Stimulated activated CD8-positive, alpha-beta memory T cell treated with anti-CD3 and anti-CD28 coated beads, Interleukin-2, amount 100 ng/mL, for 1 hour (primary cell): Measurements from ENCODE around the gene MARVELD2.
"Not testable (repeated sequence)": the region's sequence is repeated elsewhere in the genome, so short reads cannot be mapped to it uniquely, and the experiment has no call there.

Experiments used
- DNase-seq, 2 donors: peaks; one replicate each; pipeline ENCODE4 v3.0.0-alpha.2; 2020; ENCODE audit warnings: low read depth in 2 of 2

MARVELD2 gene

GRCh38 chr5:69414885-69415583, at the start of gene MARVELD2:
Gene MARVELD2, plus strand, starts transcription at chr5:69415116. Its CDS starts 4,270 bp downstream, at chr5:69419386.
- peak in 1 of 2 donors; percentile 9 for DNase-seq

- no peak for DNase-seq
Observed at GRCh38 chr5:69367697-69368279, 47.1 kb upstream of the MARVELD2 start.

GRCh38 chr5:69368458-69369339, 46.2 kb upstream of the MARVELD2 start:
- no peak for DNase-seq

- peak; percentile 74 to 84 for DNase-seq
Observed at GRCh38 chr5:69369340-69370121, 45.4 kb upstream of the MARVELD2 start, which contains the start of the genes AK6, RAD17 and TAF9. Gene AK6, minus strand, starts transcription at chr5:69369520. Its CDS starts 30 bp downstream, at chr5:69369490. Gene RAD17, plus strand, starts transcription at chr5:69369818. Its CDS starts 2,391 bp downstream, at chr5:69372209. Gene TAF9, minus strand, starts transcription at chr5:69369520. Its CDS starts 3,783 bp downstream, at chr5:69365737.

GRCh38 chr5:69370335-69370734, 44.6 kb upstream of the MARVELD2 start:
- not testable (repeated sequence) for DNase-seq

- no peak for DNase-seq
Observed at GRCh38 chr5:69372394-69372793, 42.5 kb upstream of the MARVELD2 start.

- no peak for DNase-seq
Observed at GRCh38 chr5:69374911-69375446, 39.9 kb upstream of the MARVELD2 start.

GRCh38 chr5:69378376-69378775, 36.5 kb upstream of the MARVELD2 start:
- DNase-seq: no peak

GRCh38 chr5:69404659-69405330, 10.1 kb upstream of the MARVELD2 start:
- no peak for DNase-seq

- no peak for DNase-seq
Observed at GRCh38 chr5:69415584-69415958, 655 bp downstream of the MARVELD2 start.

GRCh38 chr5:69416180-69416579, 1.3 kb downstream of the MARVELD2 start:
- DNase-seq: no peak

GRCh38 chr5:69416699-69417098, 1.8 kb downstream of the MARVELD2 start:
- no peak for DNase-seq

- no peak for DNase-seq
Observed at GRCh38 chr5:69418554-69418953, 3.6 kb downstream of the MARVELD2 start.

- DNase-seq: no peak
Observed at GRCh38 chr5:69431424-69432303, 16.7 kb downstream of the MARVELD2 start.

GRCh38 chr5:69432412-69433206, 17.7 kb downstream of the MARVELD2 start:
- DNase-seq: no peak

GRCh38 chr5:69435276-69435884, 20.5 kb downstream of the MARVELD2 start:
- not testable (repeated sequence) for DNase-seq

- no peak for DNase-seq
Observed at GRCh38 chr5:69444127-69444754, 29.3 kb downstream of the MARVELD2 start.

- DNase-seq: no peak
Observed at GRCh38 chr5:69449511-69449910, 34.6 kb downstream of the MARVELD2 start.
